BLaER1 treated with 17β-estradiol and CSF1 and Interleukin-3, amounts not matched to agents 10 nM and 100 nM (cell line): ENCODE data around the gene DNAJC17.

Experiments
- H3K27ac ChIP-seq, 11 experiments: shearing (Covaris generic); formaldehyde crosslinking; 2 replicates each; pipeline ENCODE4 v1.8.1; 2022
- H3K27me3 ChIP-seq, 11 experiments: shearing (Covaris generic); formaldehyde crosslinking; 2 replicates each; pipeline ENCODE4 v1.8.1; 2022
- H3K36me3 ChIP-seq, 11 experiments: shearing (Covaris generic); formaldehyde crosslinking; 2 replicates each; pipeline ENCODE4 v1.8.1; 2022
- H3K4me1 ChIP-seq, 10 experiments: shearing (Covaris generic); formaldehyde crosslinking; 2 replicates each; pipeline ENCODE4 v1.8.1; 2022
- H3K4me2 ChIP-seq, 11 experiments: shearing (Covaris generic); formaldehyde crosslinking; 2 replicates each; pipeline ENCODE4 v1.8.1; 2022
- H3K4me3 ChIP-seq, 10 experiments: shearing (Covaris generic); formaldehyde crosslinking; 2 replicates each; pipeline ENCODE4 v1.8.1; 2022
- H3K9ac ChIP-seq, 11 experiments: shearing (Covaris generic); formaldehyde crosslinking; 2 replicates each; pipeline ENCODE4 v1.8.1; 2022
- H3K9me3 ChIP-seq, 11 experiments: shearing (Covaris generic); formaldehyde crosslinking; replicated peaks in 1 of 11; 2 replicates each; pipeline ENCODE4 v1.8.1; 2022
- H4K20me1 ChIP-seq, 11 experiments: shearing (Covaris generic); formaldehyde crosslinking; 2 replicates each; pipeline ENCODE4 v1.8.1; 2022
- Cebpa-rat ChIP-seq, 11 experiments: shearing (Covaris generic); IDR thresholded peaks; 2 replicates each; pipeline ENCODE4 v1.8.1; 2022

The DNAJC17 gene, protein sequence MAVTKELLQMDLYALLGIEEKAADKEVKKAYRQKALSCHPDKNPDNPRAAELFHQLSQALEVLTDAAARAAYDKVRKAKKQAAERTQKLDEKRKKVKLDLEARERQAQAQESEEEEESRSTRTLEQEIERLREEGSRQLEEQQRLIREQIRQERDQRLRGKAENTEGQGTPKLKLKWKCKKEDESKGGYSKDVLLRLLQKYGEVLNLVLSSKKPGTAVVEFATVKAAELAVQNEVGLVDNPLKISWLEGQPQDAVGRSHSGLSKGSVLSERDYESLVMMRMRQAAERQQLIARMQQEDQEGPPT

DNA sequence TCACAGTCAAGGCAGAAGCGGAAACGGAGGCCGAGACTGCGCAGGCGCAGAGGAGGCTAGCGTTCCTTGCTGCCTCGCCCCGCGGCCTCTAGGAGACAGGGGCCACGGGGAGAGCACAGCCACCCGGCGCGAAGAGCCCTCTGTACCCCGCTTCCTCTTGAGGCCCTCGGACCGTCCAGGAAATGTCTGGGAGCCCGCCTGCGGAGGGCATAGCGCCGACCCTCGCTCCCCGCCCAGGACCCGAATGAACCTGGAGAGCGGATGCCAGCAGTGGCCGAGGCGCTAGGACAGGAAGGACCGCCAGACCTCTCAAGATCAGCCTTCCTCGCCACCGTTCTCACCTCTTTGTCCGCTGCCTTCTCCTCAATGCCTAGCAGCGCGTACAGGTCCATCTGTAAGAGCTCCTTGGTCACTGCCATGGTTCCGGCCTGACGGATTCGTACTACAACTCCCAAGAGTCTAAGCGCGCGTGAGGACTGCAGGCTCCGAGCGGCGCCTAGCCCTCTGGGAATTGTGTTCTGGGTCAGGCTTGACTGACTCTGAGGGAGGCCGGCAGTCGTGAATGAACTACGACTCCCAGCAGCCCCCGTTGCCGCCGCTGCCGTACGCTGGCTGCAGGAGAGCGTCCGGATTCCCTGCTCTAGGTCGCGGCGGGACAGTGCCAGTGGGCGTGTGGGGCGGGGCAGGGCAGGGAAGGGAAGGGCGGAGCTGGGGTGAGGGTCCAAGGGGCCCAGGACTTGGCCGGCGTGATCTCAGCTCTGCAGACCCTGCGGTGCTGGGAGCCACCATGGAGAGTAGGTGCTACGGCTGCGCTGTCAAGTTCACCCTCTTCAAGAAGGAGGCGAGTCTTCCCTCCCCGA is at the start of gene DNAJC17, which contains the start of gene ZFYVE19:
TSS of gene DNAJC17 (minus strand) at position 446 of the 860 bp plus-strand sequence. CDS start at position 419, 27 bp downstream.
TSS of gene ZFYVE19 (plus strand) at position 62 of the 860 bp plus-strand sequence. CDS start at position 563, 501 bp downstream.
- Histone ChIP-seq H3K4me3 (peak within 1 kb of the TSS; percentile 76 to 89 (median 79)), H3K27ac (peak within 1 kb of the TSS; percentile 84 to 98 (median 94)), H3K4me2 (peak within 1 kb of the TSS; percentile 74 to 95 (median 90)), H3K27me3 (no peaks in the 10 kb centered on the region), H3K9ac (peak within 1 kb of the TSS; percentile 85 to 98 (median 93)), H3K4me1 (peaks cover 27 to 46% (median 36%) of the 10 kb centered on the region in 10 experiments), H4K20me1 (peaks cover 0 to 11% (median 0%) of the 10 kb centered on the region in 11 experiments; a peak in 6 of 22 replicates), H3K9me3 (no peaks in the 10 kb centered on the region), H3K36me3 (peaks cover 10 to 44% (median 29%) of the 10 kb centered on the region in 11 experiments; a peak in 21 of 22 replicates)
- no peak for TF ChIP-seq Cebpa-rat (IDR thresholded peaks at IDR 0.05)

DNA sequence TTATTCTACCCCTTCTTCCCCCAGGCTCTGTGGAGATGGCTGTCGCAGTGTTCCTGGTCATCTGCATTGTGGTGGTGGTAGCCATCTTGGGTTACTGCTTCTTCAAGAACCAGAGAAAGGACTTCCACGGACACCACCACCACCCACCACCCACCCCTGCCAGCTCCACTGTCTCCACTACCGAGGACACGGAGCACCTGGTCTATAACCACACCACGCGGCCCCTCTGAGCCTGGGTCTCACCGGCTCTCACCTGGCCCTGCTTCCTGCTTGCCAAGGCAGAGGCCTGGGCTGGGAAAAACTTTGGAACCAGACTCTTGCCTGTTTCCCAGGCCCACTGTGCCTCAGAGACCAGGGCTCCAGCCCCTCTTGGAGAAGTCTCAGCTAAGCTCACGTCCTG is 49.5 kb upstream of the DNAJC17 start:
- no peaks in the 10 kb centered on the region for H3K27me3 ChIP-seq
- peak overlapping the region in 6 of 11 experiments; percentile 2 to 49 (median 24); a peak in 7 of 22 replicates for H3K27ac ChIP-seq
- H3K9ac ChIP-seq = peak overlapping the region in 6 of 11 experiments; percentile 26 to 57 (median 35); a peak in 5 of 22 replicates

GRCh38 chr15:40855706-40856234 is 48.5 kb upstream of the DNAJC17 start:
- peaks cover 55 to 75% (median 68%) of the 10 kb centered on the region in 11 experiments for H3K36me3 ChIP-seq
- H3K4me1 ChIP-seq = peaks cover 0 to 43% (median 17%) of the 10 kb centered on the region in 10 experiments; a peak in 12 of 20 replicates
- no peak overlapping the region for H3K4me2 ChIP-seq
- no peak for TF ChIP-seq Cebpa-rat (IDR thresholded peaks at IDR 0.05)
- no peaks in the 10 kb centered on the region for H3K9me3 ChIP-seq
- H3K9ac ChIP-seq = no peak overlapping the region
- no peak overlapping the region for H3K4me3 ChIP-seq
- peak overlapping the region in 1 of 11 experiments; percentile 1; a peak in 1 of 22 replicates for H3K27ac ChIP-seq
- H3K27me3 ChIP-seq = no peaks in the 10 kb centered on the region
- peaks cover 0 to 38% (median under 1%) of the 10 kb centered on the region in 11 experiments; a peak in 8 of 22 replicates for H4K20me1 ChIP-seq

More for the DNA sequence above, 49.5 kb upstream of the DNAJC17 start:
- peaks cover 0 to 53% (median 24%) of the 10 kb centered on the region in 10 experiments; a peak in 12 of 20 replicates for H3K4me1 ChIP-seq
- H3K4me2 ChIP-seq = peak overlapping the region in 4 of 11 experiments; percentile 30 to 78 (median 54); a peak in 6 of 22 replicates
- H3K4me3 ChIP-seq = no peak overlapping the region
- peaks cover 52 to 65% (median 59%) of the 10 kb centered on the region in 11 experiments for H3K36me3 ChIP-seq
- H3K9me3 ChIP-seq = no peaks in the 10 kb centered on the region
- TF ChIP-seq Cebpa-rat (IDR thresholded peaks at IDR 0.05) = no peak
- peaks cover 0 to 31% (median 0%) of the 10 kb centered on the region in 11 experiments; a peak in 7 of 22 replicates for H4K20me1 ChIP-seq

DNA sequence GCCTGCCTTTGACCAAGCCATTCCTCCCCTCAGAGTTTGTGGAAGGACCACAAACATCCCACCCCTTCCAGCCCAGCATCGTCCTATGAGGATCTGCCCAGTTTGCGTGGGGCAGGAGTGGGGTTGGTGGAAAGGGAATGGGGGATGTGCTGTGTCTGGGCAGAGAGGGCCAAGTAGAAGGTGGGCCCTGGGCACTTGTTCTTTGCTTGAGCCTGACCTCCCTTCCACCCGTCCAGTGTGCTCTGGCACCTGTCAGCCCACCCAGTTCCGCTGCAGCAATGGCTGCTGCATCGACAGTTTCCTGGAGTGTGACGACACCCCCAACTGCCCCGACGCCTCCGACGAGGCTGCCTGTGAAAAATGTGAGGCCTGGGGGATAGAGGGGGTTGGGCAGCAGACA is 46.9 kb upstream of the DNAJC17 start:
- Histone ChIP-seq H3K9me3 (no peaks in the 10 kb centered on the region), H3K4me3 (no peak overlapping the region), H4K20me1 (peaks cover 0 to 43% (median 6%) of the 10 kb centered on the region in 11 experiments; a peak in 9 of 22 replicates), H3K27ac (no peak overlapping the region), H3K9ac (no peak overlapping the region), H3K36me3 (peaks cover 66 to 91% (median 84%) of the 10 kb centered on the region in 11 experiments), H3K4me2 (no peak overlapping the region), H3K4me1 (peaks cover 0 to 27% (median 5%) of the 10 kb centered on the region in 10 experiments; a peak in 10 of 20 replicates), H3K27me3 (no peaks in the 10 kb centered on the region)
- no peak for TF ChIP-seq Cebpa-rat (IDR thresholded peaks at IDR 0.05)

- H3K36me3 ChIP-seq = peaks cover 66 to 88% (median 81%) of the 10 kb centered on the region in 11 experiments
- H4K20me1 ChIP-seq = peaks cover 0 to 43% (median 6%) of the 10 kb centered on the region in 11 experiments; a peak in 9 of 22 replicates
- H3K4me2 ChIP-seq = no peak overlapping the region
- H3K27me3 ChIP-seq = no peaks in the 10 kb centered on the region
- no peaks in the 10 kb centered on the region for H3K9me3 ChIP-seq
- H3K4me3 ChIP-seq = no peak overlapping the region
- H3K27ac ChIP-seq = no peak overlapping the region
- TF ChIP-seq Cebpa-rat (IDR thresholded peaks at IDR 0.05) = no peak
- peaks cover 0 to 29% (median 2%) of the 10 kb centered on the region in 10 experiments; a peak in 11 of 20 replicates for H3K4me1 ChIP-seq
- H3K9ac ChIP-seq = peak overlapping the region in 2 of 11 experiments; percentile 5 to 9; a peak in 5 of 22 replicates
Observed at GRCh38 chr15:40853241-40853890, 46.1 kb upstream of the DNAJC17 start.

DNA sequence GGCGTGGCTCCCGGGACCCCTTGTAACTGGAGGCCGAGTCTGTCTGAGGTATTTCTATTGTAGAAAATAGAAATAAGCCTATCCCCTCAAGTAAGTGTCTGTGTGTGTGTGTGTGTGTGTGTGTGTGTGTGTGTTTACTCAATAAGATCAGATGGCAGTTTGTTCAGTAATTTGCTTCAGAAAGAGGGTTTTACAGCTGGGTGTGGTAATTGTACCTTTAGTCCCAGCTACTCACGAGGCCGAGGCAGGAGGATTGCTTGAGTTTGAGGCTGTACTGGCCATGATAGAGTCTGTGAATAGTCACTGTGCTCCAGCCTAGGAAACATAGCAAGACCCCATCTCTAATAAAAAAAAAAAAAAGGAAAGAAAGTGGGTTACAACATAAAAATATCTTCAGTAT is 45.3 kb upstream of the DNAJC17 start:
- H3K9ac ChIP-seq = peak overlapping the region in 2 of 11 experiments; percentile 9 to 13; a peak in 2 of 22 replicates
- no peak overlapping the region for H3K4me3 ChIP-seq
- no peaks in the 10 kb centered on the region for H3K9me3 ChIP-seq
- H3K36me3 ChIP-seq = peaks cover 66 to 85% (median 81%) of the 10 kb centered on the region in 11 experiments
- no peak overlapping the region for H3K4me2 ChIP-seq
- peaks cover 7 to 31% (median 11%) of the 10 kb centered on the region in 10 experiments for H3K4me1 ChIP-seq
- H4K20me1 ChIP-seq = peaks cover 0 to 50% (median 13%) of the 10 kb centered on the region in 11 experiments; a peak in 13 of 22 replicates
- no peak for TF ChIP-seq Cebpa-rat (IDR thresholded peaks at IDR 0.05)
- H3K27me3 ChIP-seq = no peaks in the 10 kb centered on the region
- H3K27ac ChIP-seq = no peak overlapping the region

- Histone ChIP-seq H3K27me3 (no peaks in the 10 kb centered on the region), H4K20me1 (peaks cover 0 to 37% (median 17%) of the 10 kb centered on the region in 11 experiments; a peak in 13 of 22 replicates), H3K9ac (no peak overlapping the region), H3K4me2 (no peak overlapping the region), H3K27ac (no peak overlapping the region), H3K36me3 (peaks cover 52 to 69% (median 63%) of the 10 kb centered on the region in 11 experiments), H3K4me3 (no peak overlapping the region), H3K9me3 (no peaks in the 10 kb centered on the region), H3K4me1 (peaks cover 26 to 33% (median 28%) of the 10 kb centered on the region in 10 experiments)
- no peak for TF ChIP-seq Cebpa-rat (IDR thresholded peaks at IDR 0.05)
Observed at GRCh38 chr15:40850576-40851112, 43.4 kb upstream of the DNAJC17 start.
